Suppressor macrophage (primary cell): ENCODE results near the gene B4GALT5.

Experiments
- DNase-seq, 4 experiments: peaks; one replicate each; pipeline ENCODE4 v3.0.0-alpha.2; 2020 to 2022

Gene B4GALT5

DNA sequence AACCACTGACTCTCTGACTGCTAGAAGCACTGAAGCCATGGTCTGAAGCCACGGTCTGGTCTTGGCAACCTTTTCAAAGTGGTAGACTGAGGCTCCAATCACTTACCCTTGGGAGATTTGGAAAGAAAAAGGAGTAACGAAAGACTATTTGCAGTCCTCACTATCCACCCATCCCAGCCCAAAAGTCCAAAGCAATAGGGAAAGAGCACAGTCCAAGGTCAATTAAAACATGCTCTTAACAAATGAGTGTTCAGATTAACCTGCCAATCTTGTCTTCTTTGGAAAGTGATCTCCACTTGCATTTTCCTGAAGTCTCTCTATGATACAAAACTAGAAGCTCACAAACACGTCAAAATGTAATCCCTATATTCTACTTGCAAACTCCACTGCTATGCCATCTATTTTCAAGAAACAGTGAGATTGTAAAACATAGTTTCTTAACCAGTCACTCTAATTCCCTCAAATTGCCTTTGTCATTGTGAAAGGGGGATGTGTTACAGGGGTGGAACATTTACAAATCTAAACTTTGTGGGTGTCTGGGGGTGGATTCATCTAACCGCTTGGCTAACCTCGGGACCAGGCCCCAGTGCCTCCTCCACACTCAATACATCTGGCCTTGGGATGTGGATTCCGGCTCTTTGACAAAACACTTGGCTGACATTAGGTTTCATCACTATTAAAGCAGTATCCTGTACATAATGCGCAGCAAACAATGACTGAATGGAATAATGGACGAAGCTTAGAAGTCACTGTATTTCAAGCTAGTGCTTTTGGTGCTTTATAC is 56.4 kb downstream of the B4GALT5 start:
- DNase-seq = peak; percentile 42 to 67 (median 54)

GRCh38 chr20:49656304-49656703 is 57.4 kb downstream of the B4GALT5 start:
- no peak for DNase-seq

GRCh38 chr20:49653925-49654434 is 59.7 kb downstream of the B4GALT5 start:
- no peak for DNase-seq

DNA sequence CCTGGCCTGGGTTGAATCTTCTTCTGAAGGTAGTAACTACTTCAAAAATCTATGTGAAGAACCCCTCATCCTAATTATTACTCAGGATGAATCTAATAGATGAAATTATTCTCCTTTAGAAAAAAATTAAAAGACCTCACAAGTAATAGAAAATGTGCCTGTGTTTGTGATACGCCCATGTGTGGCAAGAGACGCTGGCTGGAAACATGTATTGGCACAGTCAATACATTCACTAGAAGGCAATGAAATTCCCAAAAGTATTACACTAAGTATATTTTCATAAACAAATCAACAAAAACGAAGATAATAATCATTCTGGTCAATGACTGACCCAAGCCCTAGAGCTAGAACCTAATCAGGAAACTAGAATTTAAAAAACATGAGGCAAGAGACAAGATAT is 64.0 kb downstream of the B4GALT5 start:
- DNase-seq = no peak

DNA sequence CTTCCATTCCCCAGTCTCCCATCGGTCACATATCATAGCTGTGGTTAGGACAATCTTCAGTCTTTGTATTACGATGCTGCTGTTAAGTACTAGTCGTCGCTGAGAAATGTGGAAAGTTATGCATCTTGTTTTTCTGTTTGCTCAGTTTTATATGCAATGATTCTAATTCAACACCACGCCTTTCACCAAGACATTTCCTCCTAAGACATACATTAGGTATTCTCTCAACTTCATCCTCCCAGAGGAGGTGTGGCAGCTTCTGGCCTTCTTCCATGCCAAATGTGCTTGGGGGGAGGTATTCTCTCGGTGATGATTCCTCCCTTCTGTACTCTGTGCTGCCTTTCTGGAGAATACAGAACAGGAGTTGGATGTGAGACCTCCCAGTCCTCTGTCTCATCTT is 66.1 kb downstream of the B4GALT5 start:
- no peak for DNase-seq

DNA sequence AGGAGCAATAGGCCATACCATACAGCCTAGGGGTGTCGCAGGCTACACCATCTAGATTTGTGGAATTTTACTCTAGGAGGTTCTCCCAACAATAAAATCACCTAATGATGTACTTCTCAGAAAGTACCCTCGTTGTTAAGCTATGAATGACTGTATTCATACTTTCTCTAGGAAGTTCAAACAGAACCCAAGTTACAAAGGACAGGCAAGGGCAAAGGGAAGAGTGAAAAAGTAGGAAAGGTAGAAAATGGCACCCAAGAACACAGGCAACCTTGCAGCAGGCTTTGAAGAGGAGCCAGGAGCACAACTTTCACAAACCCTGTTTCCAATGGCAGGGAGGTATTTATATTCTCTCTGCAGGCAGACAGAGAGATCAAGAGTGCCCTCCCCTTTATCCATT is 67.2 kb downstream of the B4GALT5 start:
- no peak for DNase-seq

- no peak for DNase-seq
Observed at GRCh38 chr20:49646126-49646525, 67.6 kb downstream of the B4GALT5 start.

DNA sequence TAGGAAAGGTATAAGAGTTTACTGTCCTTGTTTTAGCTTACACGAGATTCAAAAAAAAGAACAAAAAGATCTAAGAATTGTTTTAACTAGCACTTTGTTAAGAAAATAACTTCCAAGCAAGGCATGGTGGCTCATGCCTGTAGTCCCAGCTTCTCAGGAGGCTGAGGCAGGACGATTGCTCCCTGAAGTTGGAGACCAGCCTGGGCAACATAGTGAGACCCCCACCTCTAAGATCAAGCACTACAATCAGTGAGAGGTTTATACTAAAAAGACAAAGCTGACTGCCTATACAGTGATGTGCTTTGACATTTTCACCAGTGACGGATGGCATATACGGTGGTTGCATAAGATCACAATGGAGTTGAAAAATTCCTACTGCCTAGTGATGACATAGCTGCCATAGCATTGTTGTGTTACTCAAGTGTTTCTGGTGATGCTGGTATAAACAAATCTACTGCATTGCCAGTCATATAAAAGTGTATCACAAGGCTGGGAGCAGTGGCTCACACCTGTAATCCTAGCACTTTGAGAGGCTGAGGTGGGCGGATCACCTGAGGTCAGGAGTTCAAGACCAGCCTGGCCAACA is 68.6 kb downstream of the B4GALT5 start:
- no peak for DNase-seq

- no peak for DNase-seq
Observed at GRCh38 chr20:49642816-49643215, 70.9 kb downstream of the B4GALT5 start.

- no peak for DNase-seq
Observed at GRCh38 chr20:49641683-49642656, 71.7 kb downstream of the B4GALT5 start.

GRCh38 chr20:49637046-49637637 is 76.5 kb downstream of the B4GALT5 start:
- no peak for DNase-seq

DNA sequence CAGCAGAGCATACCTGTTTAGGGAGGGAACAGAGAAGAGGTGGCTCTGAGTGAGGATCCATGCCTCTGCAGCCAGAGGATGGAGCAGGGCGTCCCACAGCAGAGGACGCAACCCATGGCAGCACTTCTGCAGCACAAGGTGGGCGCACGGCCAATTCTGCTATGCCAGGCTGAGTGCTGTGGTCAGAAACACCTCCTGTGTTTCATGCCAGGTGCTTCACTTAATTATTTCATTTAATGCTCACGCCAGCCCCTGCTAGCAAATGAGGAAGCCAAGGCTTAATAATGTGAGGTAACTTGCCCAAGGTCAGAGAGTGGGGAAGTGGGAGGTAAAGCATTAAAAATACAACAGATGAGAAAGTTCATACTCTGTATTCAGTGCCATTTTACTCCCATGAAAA is 77.2 kb downstream of the B4GALT5 start:
- no peak for DNase-seq

DNA sequence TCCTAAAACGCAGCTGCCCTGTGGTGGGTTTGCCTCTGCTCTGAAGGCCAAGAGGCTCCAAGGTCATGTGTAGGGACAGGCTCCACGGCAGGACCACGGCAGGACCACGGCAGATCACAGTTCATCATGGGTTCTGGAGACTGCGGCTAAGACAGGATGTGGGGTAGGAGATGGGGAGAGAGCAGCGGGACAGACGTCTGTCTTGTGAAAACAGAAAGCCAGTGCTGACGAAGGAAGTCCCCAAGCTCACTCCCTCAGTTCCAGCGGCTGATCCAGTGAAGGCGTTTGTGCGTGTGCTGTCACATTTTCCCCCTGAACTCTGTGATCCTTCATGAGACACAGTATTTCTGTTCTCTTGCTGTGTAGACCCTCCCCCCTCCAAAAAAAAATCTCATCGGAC is 77.8 kb downstream of the B4GALT5 start:
- DNase-seq = no peak

DNA sequence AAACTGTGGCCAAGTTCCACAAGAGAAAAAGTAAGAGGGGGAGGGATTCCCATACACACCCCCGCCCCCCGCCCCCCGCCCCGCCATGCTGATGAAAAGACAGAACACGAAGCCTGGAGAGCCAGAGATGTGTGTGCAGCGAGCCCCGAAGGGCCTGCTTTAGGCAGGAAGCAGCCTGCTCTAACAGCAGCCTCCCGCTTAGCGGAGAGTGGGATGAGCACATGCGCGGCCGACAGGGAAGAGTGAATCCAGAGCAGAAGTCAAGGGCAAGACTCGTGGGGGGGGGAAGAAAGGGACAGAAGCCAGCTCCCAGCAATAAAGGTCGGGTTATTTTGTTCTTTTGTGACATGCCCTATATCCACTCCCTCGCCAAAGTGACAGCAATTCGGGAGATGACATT is 78.5 kb downstream of the B4GALT5 start:
- DNase-seq = no peak

GRCh38 chr20:49634116-49634515 is 79.6 kb downstream of the B4GALT5 start:
- no peak for DNase-seq

- no peak for DNase-seq
Observed at GRCh38 chr20:49633643-49634042, 80.0 kb downstream of the B4GALT5 start.

DNA sequence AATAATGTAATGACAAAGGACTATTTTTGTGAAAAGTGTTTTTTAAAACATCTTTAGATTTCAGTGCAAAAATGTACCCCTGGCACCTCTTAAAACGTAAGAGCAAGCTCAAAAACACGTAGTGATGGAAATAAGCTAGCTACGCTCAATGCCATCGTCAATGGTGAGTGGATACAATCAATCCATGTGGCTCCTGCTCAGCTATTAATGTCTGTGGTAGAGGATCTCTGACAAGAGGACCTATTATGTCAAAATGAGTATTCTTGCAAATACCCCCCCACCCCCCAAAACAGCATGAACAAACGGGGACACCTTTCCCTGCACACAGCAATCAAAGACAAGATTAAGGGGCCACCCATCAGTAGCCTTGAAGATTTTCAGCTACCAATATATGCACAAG is 80.7 kb downstream of the B4GALT5 start:
- DNase-seq = no peak

DNA sequence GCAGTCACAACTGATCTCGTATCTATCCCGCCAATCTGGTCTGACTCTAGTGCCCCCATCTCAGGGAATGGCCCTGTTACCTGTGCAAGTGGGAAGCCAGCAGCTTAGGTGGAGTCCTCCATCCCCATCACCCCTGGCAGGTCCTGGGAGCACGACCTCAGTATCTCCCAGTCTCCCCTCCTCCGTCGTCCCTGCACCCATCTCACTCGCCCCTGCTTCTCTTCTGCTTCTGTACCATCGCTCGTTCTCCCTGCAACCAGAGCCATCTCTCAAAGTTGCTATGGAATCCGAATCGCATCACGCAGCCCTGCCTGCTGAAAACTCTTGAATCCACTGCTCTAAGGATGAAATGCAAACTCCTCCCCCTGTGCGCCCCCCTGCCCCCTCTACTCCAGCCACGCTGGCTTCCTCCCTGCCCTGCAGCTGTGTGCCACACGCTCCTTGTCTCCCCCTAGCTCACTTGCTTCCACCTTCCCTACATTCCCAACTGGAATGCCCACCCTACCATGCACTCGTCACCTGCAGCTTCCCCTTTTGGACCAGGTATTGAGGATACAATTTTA is 81.7 kb downstream of the B4GALT5 start:
- no peak for DNase-seq

- no peak for DNase-seq
Observed at GRCh38 chr20:49631061-49631716, 82.5 kb downstream of the B4GALT5 start.

- DNase-seq = no peak
Observed at GRCh38 chr20:49630396-49630951, 83.2 kb downstream of the B4GALT5 start.

DNA sequence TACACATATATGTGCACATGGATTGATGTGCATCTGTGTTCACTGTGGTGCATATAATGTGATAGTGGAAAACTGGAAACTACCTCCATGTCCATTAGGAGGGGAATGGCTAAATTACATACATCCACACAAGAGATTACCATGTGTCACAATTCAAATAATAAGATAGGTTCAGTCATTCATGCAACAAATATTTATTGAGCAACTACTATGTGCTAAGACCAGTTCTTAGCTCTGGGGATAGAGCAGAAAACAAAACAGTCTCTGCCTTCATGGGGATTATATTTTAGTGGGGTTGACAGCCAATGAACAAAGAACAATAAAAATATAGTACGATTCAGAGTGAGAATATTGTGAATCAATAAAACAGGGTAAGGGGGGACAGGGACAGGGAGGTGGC is 84.1 kb downstream of the B4GALT5 start:
- DNase-seq = no peak
